Adipocyte (in vitro differentiated cells): ENCODE measurements around the gene RAB14.
"Not testable (repeated sequence)": the region's sequence is repeated elsewhere in the genome, so short reads cannot be mapped to it uniquely, and the experiment has no call there.

Source experiments
- DNase-seq: peaks from one replicate; pipeline ENCODE4 v3.0.0-alpha.2; 2015; ENCODE audit warnings: low read depth
- H3K27me3 ChIP-seq: replicated peaks from 2 replicates; pipeline ENCODE4 v1.7.0; 2013; ENCODE audit warnings: mild to moderate bottlenecking, low read length, moderate library complexity; ENCODE audit not compliant: control insufficient read depth, insufficient read depth
- H3K36me3 ChIP-seq: 2 replicates; pipeline ENCODE4 v1.7.0; 2013; ENCODE audit warnings: low read length, mild to moderate bottlenecking, moderate library complexity; ENCODE audit not compliant: control insufficient read depth, insufficient read depth, severe bottlenecking
- H3K4me1 ChIP-seq: 2 replicates; pipeline ENCODE4 v1.7.0; 2013; ENCODE audit warnings: mild to moderate bottlenecking, low read length, moderate library complexity; ENCODE audit not compliant: control insufficient read depth, insufficient read depth
- H3K4me3 ChIP-seq: 2 replicates; pipeline ENCODE4 v1.7.0; 2013; ENCODE audit warnings: mild to moderate bottlenecking, low read length, moderate library complexity
- H3K9ac ChIP-seq: 2 replicates; pipeline ENCODE4 v1.7.0; 2013; ENCODE audit warnings: mild to moderate bottlenecking, low read length, moderate library complexity
- H3K9me3 ChIP-seq: 2 replicates; pipeline ENCODE4 v1.7.0; 2013; ENCODE audit warnings: mild to moderate bottlenecking, low read length, moderate library complexity; ENCODE audit not compliant: control insufficient read depth

RAB14 gene

GRCh38 chr9:121150188-121150587 is 51.5 kb downstream of the RAB14 start:
- no peak overlapping the region for H3K9ac ChIP-seq
- no peaks in the 10 kb centered on the region for H3K9me3 ChIP-seq
- no peaks in the 10 kb centered on the region for H3K27me3 ChIP-seq
- no peak overlapping the region for H3K4me3 ChIP-seq
- H3K36me3 ChIP-seq: peaks cover 46% of the 10 kb centered on the region
- H3K4me1 ChIP-seq: no peaks in the 10 kb centered on the region
- DNase-seq: no peak

GRCh38 chr9:121144482-121144881 is 57.2 kb downstream of the RAB14 start:
- Histone ChIP-seq H3K9me3 (no peaks in the 10 kb centered on the region), H3K36me3 (peaks cover 56% of the 10 kb centered on the region), H3K4me3 (no peak overlapping the region), H3K27me3 (no peaks in the 10 kb centered on the region), H3K4me1 (no peaks in the 10 kb centered on the region), H3K9ac (no peak overlapping the region)
- DNase-seq: no peak

GRCh38 chr9:121143771-121144170 is 57.9 kb downstream of the RAB14 start:
- Histone ChIP-seq H3K9ac (no peak overlapping the region), H3K36me3 (peaks cover 57% of the 10 kb centered on the region), H3K4me3 (no peak overlapping the region), H3K27me3 (no peaks in the 10 kb centered on the region), H3K9me3 (no peaks in the 10 kb centered on the region), H3K4me1 (no peaks in the 10 kb centered on the region)
- no peak for DNase-seq

- H3K36me3 ChIP-seq: peaks cover 46% of the 10 kb centered on the region
- H3K27me3 ChIP-seq: no peaks in the 10 kb centered on the region
- H3K9ac ChIP-seq: no peak overlapping the region
- no peak for DNase-seq
- H3K4me3 ChIP-seq: no peak overlapping the region
- H3K9me3 ChIP-seq: no peaks in the 10 kb centered on the region
- no peaks in the 10 kb centered on the region for H3K4me1 ChIP-seq
Measured at GRCh38 chr9:121141706-121142105, 60.0 kb downstream of the RAB14 start.

GRCh38 chr9:121141306-121141705 is 60.4 kb downstream of the RAB14 start:
- no peak overlapping the region for H3K4me3 ChIP-seq
- H3K9ac ChIP-seq: no peak overlapping the region
- no peaks in the 10 kb centered on the region for H3K4me1 ChIP-seq
- no peaks in the 10 kb centered on the region for H3K27me3 ChIP-seq
- peaks cover 42% of the 10 kb centered on the region for H3K36me3 ChIP-seq
- no peak for DNase-seq
- H3K9me3 ChIP-seq: no peaks in the 10 kb centered on the region

GRCh38 chr9:121140162-121140561 is 61.5 kb downstream of the RAB14 start:
- H3K27me3 ChIP-seq: no peaks in the 10 kb centered on the region
- no peaks in the 10 kb centered on the region for H3K9me3 ChIP-seq
- H3K4me1 ChIP-seq: no peaks in the 10 kb centered on the region
- H3K9ac ChIP-seq: no peak overlapping the region
- H3K36me3 ChIP-seq: peaks cover 37% of the 10 kb centered on the region
- no peak for DNase-seq
- H3K4me3 ChIP-seq: no peak overlapping the region

GRCh38 chr9:121138973-121139372 is 62.7 kb downstream of the RAB14 start:
- Histone ChIP-seq H3K4me3 (no peak overlapping the region), H3K36me3 (peaks cover 26% of the 10 kb centered on the region), H3K9ac (no peak overlapping the region), H3K27me3 (no peaks in the 10 kb centered on the region), H3K9me3 (no peaks in the 10 kb centered on the region), H3K4me1 (no peaks in the 10 kb centered on the region)
- DNase-seq: no peak

- DNase-seq: no peak
- Histone ChIP-seq H3K4me1 (no peaks in the 10 kb centered on the region), H3K4me3 (no peak overlapping the region), H3K27me3 (no peaks in the 10 kb centered on the region), H3K9me3 (no peaks in the 10 kb centered on the region), H3K36me3 (peaks cover 24% of the 10 kb centered on the region), H3K9ac (no peak overlapping the region)
Measured at GRCh38 chr9:121138561-121138960, 63.1 kb downstream of the RAB14 start.

GRCh38 chr9:121135642-121136041 is 66.0 kb downstream of the RAB14 start:
- H3K36me3 ChIP-seq: peaks cover 6% of the 10 kb centered on the region
- no peak overlapping the region for H3K4me3 ChIP-seq
- H3K27me3 ChIP-seq: no peaks in the 10 kb centered on the region
- no peaks in the 10 kb centered on the region for H3K9me3 ChIP-seq
- no peak for DNase-seq
- no peak overlapping the region for H3K9ac ChIP-seq
- no peaks in the 10 kb centered on the region for H3K4me1 ChIP-seq

GRCh38 chr9:121133104-121133816 is 68.4 kb downstream of the RAB14 start:
- Histone ChIP-seq H3K27me3 (no peaks in the 10 kb centered on the region), H3K9me3 (no peaks in the 10 kb centered on the region), H3K4me1 (no peaks in the 10 kb centered on the region), H3K36me3 (no peaks in the 10 kb centered on the region), H3K4me3 (no peak overlapping the region), H3K9ac (no peak overlapping the region)
- DNase-seq: no peak

GRCh38 chr9:121129384-121129783 is 72.3 kb downstream of the RAB14 start:
- not testable (repeated sequence) for H3K9me3 ChIP-seq, H3K4me1 ChIP-seq, H3K4me3 ChIP-seq, H3K36me3 ChIP-seq, H3K27me3 ChIP-seq, DNase-seq, H3K9ac ChIP-seq
